Esophagus (tissue), 2 donors: Measurements from ENCODE around the gene A2M. TPM values are rescaled to one million over a fixed set of nuclear protein-coding genes. Genes with fewer than 3 reads are reported as not detected.
A peak's percentile ranks its signal among the peaks of the same experiment; 100 is the strongest.

Source experiments
- H3K27ac ChIP-seq, 2 donors: one replicate each; pipeline ENCODE4 v1.5.1; 2013; ENCODE audit warnings: low read depth in 2 of 2, mild to moderate bottlenecking in 2 of 2, inconsistent platforms in 1 of 2, low read length in 1 of 2, moderate library complexity in 1 of 2
- H3K27me3 ChIP-seq, 2 donors: one replicate each; pipeline ENCODE4 v1.6.1; 2013; ENCODE audit warnings: low read length in 2 of 2, control low read depth in 1 of 2, mild to moderate bottlenecking in 1 of 2; ENCODE audit not compliant: insufficient read depth in 2 of 2, control insufficient read depth in 1 of 2
- H3K36me3 ChIP-seq, 2 donors: one replicate each; pipeline ENCODE4 v1.6.1; 2013; ENCODE audit warnings: low read length in 1 of 2; ENCODE audit not compliant: control insufficient read depth in 2 of 2, insufficient read depth in 2 of 2
- H3K4me1 ChIP-seq, 2 donors: one replicate each; pipeline ENCODE4 v1.6.1; 2013; ENCODE audit warnings: low read length in 1 of 2; ENCODE audit not compliant: control insufficient read depth in 2 of 2, insufficient read depth in 2 of 2
- H3K4me3 ChIP-seq, 2 donors: one replicate each; pipeline ENCODE4 v1.5.1; 2013; ENCODE audit warnings: low read length in 2 of 2, mild to moderate bottlenecking in 2 of 2, low read depth in 1 of 2, moderate library complexity in 1 of 2
- H3K9me3 ChIP-seq, 2 donors: one replicate each; pipeline ENCODE4 v1.6.1; 2013; ENCODE audit warnings: mild to moderate bottlenecking in 2 of 2, low read depth in 1 of 2, low read length in 1 of 2, moderate library complexity in 1 of 2; ENCODE audit not compliant: control insufficient read depth in 2 of 2, insufficient read depth in 1 of 2
- WGBS, 2 donors: extraction: QIAGEN DNeasy Blood & Tissue Kit; methylation state at CpG; one replicate each; pipeline ENCODE4 v1.1.7; 2013; 5-methylcytosine and 5-hydroxymethylcytosine counted together
- polyA plus RNA-seq, 2 donors: library from polyadenylated mRNA; stranded (reverse); fragments of 200-250 nt; gene quantifications; one replicate each; pipeline ENCODE4 v1.2.3, GENCODE V29; 2013
- donor health status: healthy with polysubstance abuse.
- donor health status: Bipolar disorder and iron deficiency.

A2M gene
- 10 to 100 TPM; 18.0 to 60.4 TPM for polyA plus RNA-seq

DNA sequence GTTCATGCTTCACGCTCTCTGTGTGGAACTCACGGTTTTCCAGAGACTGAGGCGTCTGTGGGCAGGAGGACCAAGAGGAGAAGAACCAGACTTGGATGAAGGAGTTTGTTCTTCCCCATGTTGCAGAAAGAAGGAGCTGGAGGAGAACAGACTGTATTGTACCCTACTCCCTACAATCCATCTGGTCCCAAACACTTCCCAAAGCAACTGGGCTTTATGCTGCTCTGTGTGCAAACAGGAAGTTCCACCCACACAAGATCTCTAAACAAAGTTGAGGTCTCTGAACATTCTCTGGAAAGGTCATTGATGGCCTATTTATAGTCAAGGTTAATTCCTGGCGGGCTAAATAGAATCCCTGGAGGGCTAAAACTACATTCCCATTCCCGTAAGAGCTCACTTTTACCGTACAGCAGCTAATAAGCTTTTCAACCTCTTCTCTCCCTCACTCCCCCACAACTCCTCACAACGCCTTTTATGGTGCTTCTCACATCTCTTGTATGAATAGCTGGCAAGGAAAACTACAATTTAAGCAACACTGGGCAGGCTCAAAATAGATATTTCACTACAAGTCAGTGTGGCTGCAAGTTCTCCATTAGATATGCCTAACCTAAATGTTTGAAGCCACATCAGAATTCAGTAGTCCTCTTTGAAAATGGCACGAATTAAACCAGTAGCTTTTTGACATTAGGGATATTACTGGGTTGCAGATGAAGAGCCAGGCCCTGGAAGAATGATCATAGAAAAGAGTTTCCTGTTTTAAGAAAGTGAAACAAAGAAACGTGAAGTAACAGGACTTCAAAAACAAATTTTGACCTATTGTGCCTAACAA, at the start of gene A2M:
A2M (minus strand) TSS at position 189 of the 829 bp plus-strand sequence; CDS start at position 119, 70 bp downstream.
- Histone ChIP-seq H3K4me3 (peak within 1 kb of the TSS; percentile 27 to 46), H3K9me3 (no peaks in the 10 kb centered on the region), H3K4me1 (no peaks in the 10 kb centered on the region), H3K27me3 (no peaks in the 10 kb centered on the region), H3K27ac (peak within 1 kb of the TSS; percentile 60 to 66), H3K36me3 (peaks cover 0 to 3% of the 10 kb centered on the region in 2 donors)
- 46 to 51% methylated on average over 9 of the region's 9 CpGs for WGBS, 2 donors

DNA sequence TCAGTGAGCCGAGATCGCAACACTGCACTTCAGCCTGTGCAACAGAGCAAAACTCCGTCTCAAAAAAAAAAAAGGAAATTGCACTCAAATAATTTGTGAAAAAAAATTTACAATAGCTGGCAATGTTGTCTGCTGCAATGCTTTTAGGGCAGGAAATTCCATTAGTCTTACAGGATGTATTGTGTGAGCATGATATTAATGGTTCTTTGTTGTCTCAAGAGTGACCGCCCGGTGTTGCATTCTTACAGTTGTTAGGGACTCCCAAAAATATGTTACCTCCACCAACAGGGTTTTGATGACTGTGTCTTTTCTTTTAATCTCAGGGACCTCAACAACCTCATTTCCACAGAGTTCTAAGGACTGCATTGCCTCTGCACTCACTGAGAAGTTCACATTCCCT, 47.7 kb upstream of the A2M start:
- H3K36me3 ChIP-seq: no peaks in the 10 kb centered on the region
- H3K4me3 ChIP-seq: no peak overlapping the region
- no peaks in the 10 kb centered on the region for H3K4me1 ChIP-seq
- 79 to 85% methylated on average over 5 of the region's 5 CpGs for WGBS, 2 donors
- H3K9me3 ChIP-seq: no peaks in the 10 kb centered on the region
- H3K27ac ChIP-seq: no peak overlapping the region
- no peaks in the 10 kb centered on the region for H3K27me3 ChIP-seq

DNA sequence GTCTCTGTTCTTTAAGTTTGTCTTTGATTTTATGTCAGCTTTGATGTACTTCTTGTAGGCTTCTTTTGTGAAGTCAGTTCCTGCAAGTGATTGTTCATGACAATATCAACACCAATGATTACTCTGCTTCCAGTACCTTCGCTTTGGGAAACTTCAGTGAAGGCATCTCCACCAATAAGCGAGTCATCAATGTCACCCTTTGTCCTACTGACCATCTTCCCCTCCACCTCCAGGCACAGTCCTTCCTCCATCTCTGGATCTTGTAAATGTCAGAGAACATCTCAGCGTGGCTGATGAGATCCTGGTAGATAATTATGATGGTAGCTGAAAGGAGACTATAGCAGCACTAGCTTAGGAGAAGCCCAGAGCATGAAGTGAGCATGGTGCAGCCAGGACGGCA, 40.4 kb upstream of the A2M start:
- Histone ChIP-seq H3K4me3 (no peak overlapping the region), H3K4me1 (no peaks in the 10 kb centered on the region), H3K36me3 (no peaks in the 10 kb centered on the region), H3K9me3 (no peaks in the 10 kb centered on the region), H3K27ac (no peak overlapping the region), H3K27me3 (no peaks in the 10 kb centered on the region)
- WGBS, 2 donors: 88% methylated on average over 4 of the region's 4 CpGs

DNA sequence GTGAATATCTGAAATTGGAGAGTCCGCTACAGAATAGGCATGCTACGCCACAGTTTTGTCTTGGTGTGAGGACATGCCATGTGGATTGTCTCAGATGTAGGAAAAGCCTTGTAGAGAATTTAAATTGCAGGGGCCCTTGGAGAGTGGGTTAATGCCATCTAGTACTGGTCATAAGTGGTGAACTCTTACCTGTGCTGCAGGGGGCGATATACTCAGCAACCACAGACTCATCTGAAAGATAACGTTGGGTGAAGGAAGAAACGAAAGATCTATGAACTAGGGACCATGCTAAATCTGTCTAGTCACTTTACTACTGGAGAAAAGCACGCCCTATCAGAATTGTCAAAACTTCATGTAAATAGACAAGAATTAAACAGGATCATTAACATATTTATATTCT, 33.7 kb upstream of the A2M start:
- Histone ChIP-seq H3K4me3 (no peak overlapping the region), H3K27ac (no peak overlapping the region), H3K4me1 (no peaks in the 10 kb centered on the region), H3K9me3 (no peaks in the 10 kb centered on the region), H3K27me3 (no peaks in the 10 kb centered on the region), H3K36me3 (no peaks in the 10 kb centered on the region)
- WGBS, 2 donors: 71 to 81% methylated on average over 6 of the region's 6 CpGs

DNA sequence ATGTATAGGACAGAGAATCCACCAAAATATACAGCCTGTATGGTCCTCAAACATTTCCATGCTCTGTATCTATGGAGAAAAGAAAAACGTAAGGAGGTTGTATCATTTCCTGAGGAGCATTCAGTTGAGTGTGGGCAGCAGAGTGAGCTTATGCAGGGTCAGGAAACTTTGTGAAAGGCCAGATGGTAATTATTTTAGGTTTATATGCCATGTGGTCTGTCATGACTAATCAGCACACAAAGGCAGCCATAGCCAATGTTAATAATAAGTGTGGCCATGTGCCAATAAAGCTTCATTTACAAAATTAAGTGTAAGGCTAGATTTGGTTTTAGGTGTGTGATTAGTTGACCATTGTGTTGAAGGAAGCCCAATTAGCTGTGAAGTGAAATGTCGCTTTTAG, 33.2 kb upstream of the A2M start:
- 66 to 69% methylated on average over 2 of the region's 2 CpGs for WGBS, 2 donors
- peaks cover 3% of the 10 kb centered on the region in 2 donors for H3K9me3 ChIP-seq
- H3K4me3 ChIP-seq: no peak overlapping the region
- H3K27ac ChIP-seq: no peak overlapping the region
- no peaks in the 10 kb centered on the region for H3K4me1 ChIP-seq
- no peaks in the 10 kb centered on the region for H3K36me3 ChIP-seq
- no peaks in the 10 kb centered on the region for H3K27me3 ChIP-seq

DNA sequence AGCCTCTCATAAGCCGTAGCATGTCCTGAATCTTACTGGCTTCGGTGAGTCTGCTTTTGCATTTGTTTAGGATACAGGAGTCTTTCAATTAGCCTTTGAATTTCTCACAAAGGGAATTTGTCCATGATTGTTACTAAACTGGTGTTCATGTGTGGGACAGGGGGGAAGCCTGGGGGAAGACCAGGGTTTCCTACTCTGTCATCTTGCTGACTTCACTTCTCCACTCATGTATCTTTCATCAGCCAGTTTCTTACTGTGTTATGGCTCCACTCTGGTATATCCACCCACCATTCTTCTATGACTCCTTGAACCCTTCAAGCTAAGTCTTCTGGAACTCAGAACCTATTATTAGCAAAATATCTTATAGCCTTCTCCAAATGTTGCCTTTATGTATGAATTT, 31.7 kb upstream of the A2M start:
- no peaks in the 10 kb centered on the region for H3K4me1 ChIP-seq
- H3K27ac ChIP-seq: no peak overlapping the region
- no peak overlapping the region for H3K4me3 ChIP-seq
- peaks cover 3% of the 10 kb centered on the region in 2 donors for H3K9me3 ChIP-seq
- WGBS, 2 donors: 85 to 88% methylated on average over 2 of the region's 2 CpGs
- H3K36me3 ChIP-seq: no peaks in the 10 kb centered on the region
- H3K27me3 ChIP-seq: no peaks in the 10 kb centered on the region

DNA sequence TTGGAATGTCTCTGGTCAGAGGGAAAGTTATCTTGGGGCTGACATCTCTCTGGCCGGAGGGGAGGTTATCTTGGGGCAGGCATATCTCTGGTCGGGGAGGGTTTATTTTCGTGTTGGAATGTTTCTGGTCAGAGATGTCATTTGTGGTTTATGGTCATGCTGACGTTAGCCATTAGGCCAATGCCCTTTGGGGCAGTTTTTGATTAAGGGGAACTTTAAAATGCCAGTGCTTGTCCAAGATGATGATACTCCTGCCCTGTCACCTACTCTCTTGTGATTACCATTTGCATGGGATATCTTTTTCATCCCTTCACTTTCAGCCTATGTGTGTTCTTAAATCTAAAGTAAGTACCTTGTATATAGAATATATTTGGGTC, 29.0 kb upstream of the A2M start:
- Histone ChIP-seq H3K4me3 (no peak overlapping the region), H3K9me3 (peaks cover 3% of the 10 kb centered on the region in 2 donors), H3K27me3 (no peaks in the 10 kb centered on the region), H3K4me1 (no peaks in the 10 kb centered on the region), H3K36me3 (no peaks in the 10 kb centered on the region), H3K27ac (no peak overlapping the region)
- WGBS, 2 donors: 59 to 67% methylated on average over 4 of the region's 4 CpGs

DNA sequence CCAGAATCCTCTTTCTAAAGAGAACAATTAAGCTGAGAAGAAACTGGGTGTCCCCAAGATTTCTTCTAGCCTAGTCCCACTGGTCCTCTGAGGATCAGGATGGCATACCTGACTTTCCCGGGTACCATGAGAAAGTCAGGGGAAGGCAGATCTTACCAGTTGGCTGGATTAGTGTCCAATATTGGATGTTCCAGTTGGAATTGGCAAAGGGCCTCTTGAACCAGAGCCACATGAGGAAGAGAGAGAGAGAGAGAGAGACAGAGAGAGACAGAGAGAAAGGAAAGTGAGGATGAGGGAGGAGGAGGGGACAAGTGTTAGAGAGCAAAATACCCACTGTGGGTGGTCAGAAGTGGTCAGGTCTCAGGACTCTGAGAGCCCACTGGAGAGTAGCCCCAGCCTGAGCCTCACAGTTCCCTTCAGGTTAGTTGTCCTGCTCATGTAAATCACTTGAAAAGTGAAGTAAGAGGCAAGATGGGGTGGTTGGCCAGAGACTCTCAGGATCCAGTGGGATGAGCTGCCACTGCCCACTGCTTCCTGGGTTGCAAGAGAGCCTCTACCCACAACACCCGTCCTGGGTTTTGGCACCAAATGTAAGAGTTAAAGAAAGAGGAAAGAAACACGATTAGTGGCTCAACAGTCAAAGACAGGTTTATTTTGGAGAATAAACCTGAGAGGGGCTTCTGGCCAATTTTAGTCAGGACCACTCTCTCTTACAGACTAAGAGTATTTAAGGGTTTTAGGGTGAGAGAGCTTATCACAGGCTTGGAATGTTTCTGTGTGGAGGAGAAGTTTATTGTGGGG, 28.4 kb upstream of the A2M start:
- Histone ChIP-seq H3K36me3 (no peaks in the 10 kb centered on the region), H3K27ac (no peak overlapping the region), H3K27me3 (no peaks in the 10 kb centered on the region), H3K4me1 (no peaks in the 10 kb centered on the region), H3K4me3 (no peak overlapping the region), H3K9me3 (peaks cover 3% of the 10 kb centered on the region in 2 donors)
- 85 to 95% methylated on average over 3 of the region's 3 CpGs for WGBS, 2 donors

DNA sequence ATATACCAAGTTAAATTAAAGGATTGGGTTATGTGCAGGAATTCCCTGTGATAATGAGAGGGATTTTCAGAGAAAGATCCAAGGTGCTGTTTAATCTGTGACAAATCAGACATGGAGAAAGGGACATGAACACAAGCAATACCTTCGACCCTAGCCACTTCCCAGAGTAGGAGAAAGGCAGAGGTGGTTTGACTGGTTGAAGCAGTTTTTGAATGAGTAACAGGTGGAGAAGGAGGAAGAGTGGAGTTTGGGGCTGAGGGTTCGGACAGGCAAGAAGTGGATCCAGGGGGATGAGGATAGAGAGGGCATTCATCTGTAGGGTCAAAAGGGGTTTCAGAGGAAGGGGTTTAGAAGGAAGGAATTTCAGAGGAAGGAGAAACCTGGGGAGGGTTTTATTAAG, 27.4 kb upstream of the A2M start:
- Histone ChIP-seq H3K9me3 (peaks cover 3% of the 10 kb centered on the region in 2 donors), H3K27me3 (no peaks in the 10 kb centered on the region), H3K36me3 (no peaks in the 10 kb centered on the region), H3K4me1 (no peaks in the 10 kb centered on the region), H3K4me3 (no peak overlapping the region), H3K27ac (no peak overlapping the region)
- 56 to 65% methylated on average over 2 of the region's 2 CpGs for WGBS, 2 donors
